Gastrocnemius medialis (tissue), 4 donors: ENCODE measurements around the gene ZBTB2.

Experiments used
- POLR2A ChIP-seq, 2 donors: fragments of 450-650 bp; IDR thresholded peaks; one replicate each; pipeline ENCODE4 v1.6.1; 2017; ENCODE audit warnings: antibody characterized with exemption in 2 of 2, mild to moderate bottlenecking in 2 of 2, moderate library complexity in 2 of 2
- TF ChIP-seq, protein P1 (sequence below), 5 experiments: fragments of 450-650 bp in 3 of 5; fragments of 200-600 bp in 2 of 5; sonication (generic) in 2 of 5; IDR thresholded peaks in 4 of 5; conservative IDR thresholded peaks in 1 of 5; 1 replicate in 4 of 5; 2 replicates in 1 of 5; pipeline ENCODE4 v1.5.1; 2016 to 2019; ENCODE audit warnings: antibody characterized with exemption in 5 of 5, mild to moderate bottlenecking in 3 of 5, moderate library complexity in 3 of 5

- no peak for TF ChIP-seq POLR2A (IDR thresholded peaks at IDR 0.05)
- TF ChIP-seq, protein P1, sequence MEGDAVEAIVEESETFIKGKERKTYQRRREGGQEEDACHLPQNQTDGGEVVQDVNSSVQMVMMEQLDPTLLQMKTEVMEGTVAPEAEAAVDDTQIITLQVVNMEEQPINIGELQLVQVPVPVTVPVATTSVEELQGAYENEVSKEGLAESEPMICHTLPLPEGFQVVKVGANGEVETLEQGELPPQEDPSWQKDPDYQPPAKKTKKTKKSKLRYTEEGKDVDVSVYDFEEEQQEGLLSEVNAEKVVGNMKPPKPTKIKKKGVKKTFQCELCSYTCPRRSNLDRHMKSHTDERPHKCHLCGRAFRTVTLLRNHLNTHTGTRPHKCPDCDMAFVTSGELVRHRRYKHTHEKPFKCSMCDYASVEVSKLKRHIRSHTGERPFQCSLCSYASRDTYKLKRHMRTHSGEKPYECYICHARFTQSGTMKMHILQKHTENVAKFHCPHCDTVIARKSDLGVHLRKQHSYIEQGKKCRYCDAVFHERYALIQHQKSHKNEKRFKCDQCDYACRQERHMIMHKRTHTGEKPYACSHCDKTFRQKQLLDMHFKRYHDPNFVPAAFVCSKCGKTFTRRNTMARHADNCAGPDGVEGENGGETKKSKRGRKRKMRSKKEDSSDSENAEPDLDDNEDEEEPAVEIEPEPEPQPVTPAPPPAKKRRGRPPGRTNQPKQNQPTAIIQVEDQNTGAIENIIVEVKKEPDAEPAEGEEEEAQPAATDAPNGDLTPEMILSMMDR (IDR thresholded peaks at IDR 0.05 in 4 of 5, conservative IDR thresholded peaks at IDR 0.05 in 1 of 5): no peak
Measured at GRCh38 chr6:151365233-151365632, 26.1 kb downstream of the ZBTB2 start.
